Measurements from ENCODE around the gene POLA1.

Gene POLA1

GRCh38 chrX:24982306-24982965 is 288.7 kb downstream of the POLA1 start:
- no peak for DNase-seq (ENCODE audit: low spot score)

- no peak for DNase-seq (ENCODE audit: low spot score)
These were observed 290.2 kb downstream of the POLA1 start for GRCh38 chrX:24983931-24984330.

GRCh38 chrX:24985120-24985519 is 291.4 kb downstream of the POLA1 start:
- no peak for DNase-seq (ENCODE audit: low spot score)

- no peak for DNase-seq (ENCODE audit: low spot score)
These were observed 294.0 kb downstream of the POLA1 start for GRCh38 chrX:24987731-24988130.

- DNase-seq (ENCODE audit: low spot score), result no peak
These were observed 294.6 kb downstream of the POLA1 start for GRCh38 chrX:24988314-24988713.

GRCh38 chrX:24990535-24990934 is 296.8 kb downstream of the POLA1 start:
- no peak for DNase-seq (ENCODE audit: low spot score)

GRCh38 chrX:24993879-24994278 is 300.2 kb downstream of the POLA1 start:
- no peak for DNase-seq (ENCODE audit: low spot score)

GRCh38 chrX:24996096-24996709 is 302.5 kb downstream of the POLA1 start:
- DNase-seq (ENCODE audit: low spot score), result no peak

- DNase-seq (ENCODE audit: low spot score), result no peak
These were observed 305.8 kb downstream of the POLA1 start for GRCh38 chrX:24999511-24999910.

- DNase-seq (ENCODE audit: low spot score), result no peak
These were observed 308.3 kb downstream of the POLA1 start for GRCh38 chrX:25001808-25002660.

- DNase-seq (ENCODE audit: low spot score), result no peak
These were observed 308.9 kb downstream of the POLA1 start for GRCh38 chrX:25002661-25003020.

- DNase-seq (ENCODE audit: low spot score), result no peak
These were observed 309.5 kb downstream of the POLA1 start for GRCh38 chrX:25003066-25003849.

- DNase-seq (ENCODE audit: low spot score), result no peak
These were observed 310.3 kb downstream of the POLA1 start for GRCh38 chrX:25004040-25004439.

- no peak for DNase-seq (ENCODE audit: low spot score)
These were observed 310.8 kb downstream of the POLA1 start for GRCh38 chrX:25004485-25005032.

GRCh38 chrX:25005034-25005381 is 311.3 kb downstream of the POLA1 start:
- DNase-seq (ENCODE audit: low spot score), result no peak

- no peak for DNase-seq (ENCODE audit: low spot score)
These were observed 311.9 kb downstream of the POLA1 start for GRCh38 chrX:25005382-25006185.

GRCh38 chrX:25006586-25007058 is 312.9 kb downstream of the POLA1 start:
- no peak for DNase-seq (ENCODE audit: low spot score)

- DNase-seq (ENCODE audit: low spot score), result no peak
These were observed 313.6 kb downstream of the POLA1 start for GRCh38 chrX:25007059-25008053.

- no peak for DNase-seq (ENCODE audit: low spot score)
These were observed 315.7 kb downstream of the POLA1 start for GRCh38 chrX:25009407-25009806.

All from LoVo (cell line).